SIG-M5 (cell line): ENCODE data around the gene IQGAP3.
A peak's percentile ranks its signal among the peaks of the same experiment; 100 is the strongest.

ENCODE experiments used
- DNase-seq: peaks from one replicate; lab custom pipeline; 2025; lab: John Stamatoyannopoulos, UW

The IQGAP3 gene

DNA sequence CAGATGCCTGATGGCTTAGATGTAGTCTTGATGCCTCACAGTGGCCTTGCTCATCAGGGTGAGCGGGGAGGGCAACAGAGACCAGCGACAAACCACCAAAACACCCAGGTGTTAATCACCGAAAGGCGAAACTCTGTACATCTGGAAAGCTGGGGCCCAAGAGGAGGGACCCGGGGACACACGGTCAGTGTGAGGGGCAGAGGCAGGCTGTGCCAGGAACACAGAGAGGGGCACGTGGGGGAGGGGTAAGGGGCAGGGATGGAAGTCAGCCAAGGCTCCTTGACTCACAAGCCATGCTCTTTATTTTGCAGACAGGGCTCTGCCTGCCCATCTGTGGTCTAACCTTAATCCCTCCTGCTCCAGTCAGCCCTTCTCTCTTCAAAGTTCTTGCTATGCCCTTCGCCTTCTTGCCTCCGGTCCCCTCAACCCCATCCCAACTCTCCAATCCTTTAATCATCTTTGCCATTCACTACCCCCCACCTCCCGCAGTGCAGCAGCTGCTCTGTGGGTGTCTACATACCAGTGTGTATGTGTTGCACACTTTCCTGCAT is 76.1 kb downstream of the IQGAP3 start:
- no peak for DNase-seq

- no peak for DNase-seq
These were observed 76.8 kb downstream of the IQGAP3 start for GRCh38 chr1:156495401-156496140.

DNA sequence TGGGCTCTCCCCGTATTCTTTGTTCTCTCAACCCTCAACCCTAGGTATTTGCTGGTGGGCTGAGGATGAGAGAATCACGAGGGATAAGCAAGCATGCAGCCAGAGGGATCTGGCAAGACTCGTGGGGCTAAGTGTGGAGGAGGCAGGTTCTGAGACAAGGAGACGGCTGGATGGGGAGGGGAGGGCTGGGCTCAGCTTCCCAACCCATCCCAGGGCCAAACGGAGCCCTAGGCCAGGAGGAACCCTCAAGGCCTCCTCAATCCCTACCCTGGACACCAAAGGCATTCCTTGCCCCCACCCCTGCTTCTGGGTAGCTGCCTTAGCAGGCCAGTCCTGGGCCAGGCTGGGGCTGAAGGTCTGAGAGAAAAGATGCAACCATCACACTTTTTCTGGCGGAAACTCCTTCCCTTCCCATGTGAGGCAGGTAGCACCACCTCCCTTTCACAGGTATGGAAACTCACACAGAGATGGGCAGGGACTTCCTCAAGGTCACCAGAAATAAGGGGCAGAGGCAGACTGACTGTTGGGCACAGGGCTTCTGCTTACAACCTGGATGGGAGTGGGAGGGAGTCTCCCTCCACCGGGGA is 78.0 kb downstream of the IQGAP3 start:
- no peak for DNase-seq

DNA sequence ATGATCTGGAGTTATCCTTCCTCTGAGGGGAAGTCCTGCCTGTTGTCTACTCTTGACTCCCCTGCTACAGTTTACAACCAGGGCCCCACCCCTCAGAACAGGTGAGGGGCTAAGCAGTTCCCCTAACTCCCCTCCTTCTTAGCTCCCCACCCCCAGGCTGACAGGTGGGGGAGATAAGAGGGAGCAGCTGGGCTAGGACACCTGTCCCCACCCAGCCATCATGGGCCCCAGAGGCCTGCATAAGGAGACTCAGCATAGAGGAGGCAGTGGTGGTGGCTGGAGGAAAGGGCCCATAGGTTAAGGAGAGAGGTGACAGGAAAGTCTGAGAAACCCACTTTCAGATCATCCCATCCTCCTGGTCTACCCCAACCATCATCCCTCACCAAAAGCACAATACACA is 78.6 kb downstream of the IQGAP3 start:
- no peak for DNase-seq

- no peak for DNase-seq
These were observed 79.2 kb downstream of the IQGAP3 start for GRCh38 chr1:156493154-156493631.

DNA sequence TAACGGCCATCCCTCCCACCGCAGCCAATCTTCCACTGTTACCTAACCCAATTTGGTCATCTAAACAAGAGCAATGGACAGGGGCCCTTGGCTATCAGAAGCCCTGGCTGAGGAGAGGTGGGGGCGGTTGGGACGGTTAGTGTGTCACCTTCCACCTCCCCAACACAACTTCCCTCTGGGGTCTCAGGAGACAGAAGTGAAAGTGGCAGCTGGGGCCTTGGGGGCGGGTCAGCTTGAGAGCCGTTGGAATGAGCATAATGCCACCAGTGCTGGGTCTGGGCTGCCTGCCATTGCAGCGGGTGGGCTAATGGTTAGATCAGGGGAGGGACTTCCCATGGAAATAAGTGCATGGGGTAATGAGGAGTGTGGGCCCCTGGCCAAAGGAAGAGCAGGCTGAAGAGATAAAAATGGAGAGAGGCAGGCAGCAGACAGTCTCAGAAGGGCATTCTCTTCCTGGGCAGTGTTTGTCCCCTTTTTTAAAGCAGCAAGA is 79.7 kb downstream of the IQGAP3 start:
- DNase-seq, result peak; percentile 96

DNA sequence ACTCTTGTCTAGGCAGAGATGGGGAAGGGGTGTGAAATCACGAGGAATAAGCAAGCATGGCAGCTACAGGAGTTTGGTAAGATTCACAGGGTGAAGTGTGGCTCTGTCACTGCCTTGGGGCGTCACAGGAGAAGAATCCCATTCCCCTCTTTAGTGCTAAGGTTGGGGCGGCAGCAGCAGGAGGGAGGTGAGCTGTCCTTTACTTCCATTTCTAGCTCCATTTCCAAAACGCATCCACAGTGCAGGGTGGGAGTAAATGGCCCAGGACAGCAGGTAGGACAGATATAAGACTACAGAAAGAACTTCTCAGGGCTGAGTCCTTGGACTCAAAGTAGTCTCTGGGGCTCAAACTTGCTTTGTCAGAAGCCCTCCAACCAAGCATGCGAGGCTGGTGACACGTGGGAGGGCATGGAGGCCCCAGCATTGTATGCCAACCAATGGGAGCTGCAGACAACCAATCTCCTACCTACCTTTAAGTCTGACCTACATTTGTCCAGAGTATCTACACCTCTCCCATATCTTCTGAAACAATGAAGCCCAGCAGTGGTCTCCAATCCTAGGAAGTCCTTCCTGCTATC is 80.3 kb downstream of the IQGAP3 start:
- DNase-seq, result no peak

DNA sequence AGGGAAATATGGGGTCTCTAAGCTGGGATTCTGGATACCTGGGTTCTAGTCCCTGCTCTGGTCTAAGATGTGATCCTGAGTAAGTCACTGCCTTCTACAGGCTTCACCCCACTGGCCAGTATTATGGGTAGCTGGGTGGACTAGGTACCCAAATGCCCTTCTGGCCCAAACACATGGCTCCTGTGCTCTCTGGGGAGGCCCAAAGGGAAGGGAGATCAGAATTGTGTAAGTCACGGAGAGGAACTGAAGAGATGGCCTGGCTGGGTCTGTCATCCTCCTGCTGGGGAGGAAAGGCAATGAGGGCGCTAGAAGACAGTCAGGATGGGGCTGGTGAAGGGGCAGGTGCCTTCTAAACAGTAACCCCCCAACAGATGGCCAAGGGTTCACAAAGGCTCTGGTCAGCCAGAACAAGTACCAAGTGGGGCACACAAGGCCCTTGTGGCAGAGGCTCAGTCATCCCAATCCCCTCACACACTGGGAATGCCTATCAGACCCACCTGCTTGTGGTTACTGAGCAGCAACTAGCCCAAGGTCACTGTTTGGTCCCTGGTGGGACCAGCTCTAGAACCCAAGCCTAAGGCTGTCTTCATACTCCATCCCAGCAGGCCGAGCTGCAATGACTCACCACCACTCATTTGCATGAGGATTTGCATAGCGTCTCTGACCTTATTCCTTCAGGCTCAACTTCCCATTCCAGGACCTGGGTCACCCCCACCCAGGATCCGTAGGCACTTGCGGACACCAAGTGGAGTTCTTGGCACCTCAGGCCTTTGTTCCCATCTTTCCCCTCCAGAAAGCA is 81.0 kb downstream of the IQGAP3 start:
- no peak for DNase-seq

DNA sequence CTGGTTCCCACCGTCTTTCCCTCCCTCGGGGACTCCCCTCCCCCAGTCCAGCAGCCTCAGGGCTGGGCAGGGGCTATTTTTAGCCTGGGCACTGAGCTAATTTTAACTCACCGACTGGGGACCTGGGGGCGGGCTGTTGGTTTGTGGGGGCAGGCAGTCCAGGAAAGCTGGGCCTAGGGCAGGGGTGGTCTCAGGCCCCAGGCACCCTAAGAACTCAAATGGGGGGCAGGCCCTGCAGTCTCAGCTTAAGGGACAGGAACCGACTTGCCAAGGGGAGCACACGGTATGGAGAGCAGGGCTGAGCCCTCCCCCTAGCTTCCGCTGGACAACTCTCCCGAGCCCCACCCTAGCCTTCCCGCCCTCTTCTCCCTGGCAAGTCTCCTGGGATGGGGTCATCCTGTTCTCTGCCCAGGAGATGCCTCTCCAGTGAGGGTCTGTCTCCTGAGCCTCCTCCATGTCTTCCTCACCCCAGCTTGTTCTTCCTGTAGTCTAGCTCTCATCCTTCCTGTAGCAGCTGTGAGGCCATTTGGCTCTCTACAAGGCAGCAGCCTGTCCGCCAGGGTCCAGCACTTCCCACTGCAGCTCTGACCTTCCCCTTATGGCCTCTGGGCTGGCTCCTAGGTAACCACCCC is 81.8 kb downstream of the IQGAP3 start:
- no peak for DNase-seq

DNA sequence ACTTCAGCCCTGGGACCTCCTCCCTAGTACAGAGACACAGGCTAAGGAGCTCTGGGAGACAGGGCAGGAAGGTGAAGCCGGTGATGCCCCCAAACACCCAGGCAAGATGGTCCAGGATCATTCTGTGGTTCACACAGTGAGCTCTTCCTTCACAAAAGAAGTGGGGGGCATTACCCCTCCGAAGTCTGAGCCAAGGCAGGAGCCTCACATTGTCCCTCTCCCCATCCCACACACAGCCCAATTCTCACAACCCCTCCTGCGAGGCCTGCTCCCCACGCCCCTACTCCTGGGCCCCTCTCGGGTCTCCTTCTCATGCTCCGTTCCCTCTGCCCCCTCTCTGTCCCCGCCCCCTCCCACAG is 82.5 kb downstream of the IQGAP3 start:
- DNase-seq, result no peak

- no peak for DNase-seq
These were observed 83.0 kb downstream of the IQGAP3 start for GRCh38 chr1:156489166-156489934.

GRCh38 chr1:156488566-156489165 is 83.7 kb downstream of the IQGAP3 start:
- DNase-seq, result no peak

GRCh38 chr1:156487862-156488261 is 84.5 kb downstream of the IQGAP3 start:
- no peak for DNase-seq

DNA sequence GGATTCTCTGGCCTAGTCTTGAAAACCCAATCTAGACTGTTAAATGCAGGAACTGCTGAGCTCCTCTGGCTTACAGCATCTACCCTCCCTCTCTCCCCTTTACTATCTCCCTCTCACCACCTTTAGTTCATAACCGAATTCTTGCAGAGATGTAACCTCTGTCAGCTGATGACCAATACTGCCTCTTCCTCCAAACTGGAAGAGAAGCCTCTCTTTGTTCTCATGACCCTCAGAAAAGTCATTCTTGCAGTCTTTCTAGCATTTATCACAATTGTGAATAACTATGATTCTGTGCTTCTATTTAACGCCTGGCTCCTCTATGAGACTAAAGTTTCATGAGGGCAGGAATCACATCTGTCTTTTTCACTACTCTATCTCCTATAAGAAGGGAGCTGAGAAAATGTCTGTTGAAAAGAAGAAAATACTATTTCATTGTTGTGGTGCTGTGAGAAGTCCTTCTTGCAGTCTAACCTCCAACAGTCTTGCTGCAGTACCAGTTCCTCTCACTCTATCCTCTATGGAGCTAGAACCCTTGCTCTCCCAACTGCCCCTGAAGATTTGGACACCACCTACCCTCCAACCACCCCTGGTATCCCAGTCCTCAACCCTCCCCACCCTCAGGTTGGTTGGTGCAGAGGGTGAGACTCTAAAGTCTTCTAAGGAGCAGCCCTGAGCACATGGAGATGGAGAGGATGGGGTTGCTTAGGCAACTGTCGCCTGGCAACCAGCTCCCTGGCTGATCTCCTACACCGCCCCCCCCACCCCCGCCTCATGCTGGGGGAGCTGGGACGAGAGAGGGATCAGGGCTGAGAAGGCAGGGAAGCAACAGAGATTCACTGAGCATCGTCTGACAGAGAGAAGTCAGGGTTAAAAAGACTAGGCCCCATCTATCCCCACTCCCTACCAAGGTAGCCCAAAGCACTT is 85.7 kb downstream of the IQGAP3 start:
- DNase-seq, result no peak

DNA sequence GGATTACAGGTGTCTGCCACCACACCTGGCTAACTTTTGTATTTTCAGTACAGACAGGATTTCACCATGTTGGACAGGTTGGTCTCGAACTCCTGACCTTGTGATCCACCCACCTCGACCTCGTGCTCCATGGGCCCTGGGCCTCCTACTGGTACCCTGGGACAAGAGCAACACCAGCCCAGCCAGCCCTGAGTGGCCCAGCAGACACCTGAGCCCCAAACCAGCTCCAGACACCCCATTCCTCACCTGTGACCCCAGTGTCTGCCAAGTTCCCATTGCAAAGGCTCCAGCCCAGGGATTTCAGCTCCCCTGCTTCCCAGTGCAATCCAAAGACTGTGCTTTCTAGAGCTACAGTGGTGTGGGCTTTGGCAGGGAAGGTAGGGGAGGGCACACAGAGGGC is 86.4 kb downstream of the IQGAP3 start:
- no peak for DNase-seq

- no peak for DNase-seq
These were observed 87.8 kb downstream of the IQGAP3 start for GRCh38 chr1:156484480-156485058.

- no peak for DNase-seq
These were observed 89.0 kb downstream of the IQGAP3 start for GRCh38 chr1:156483397-156483796.

- DNase-seq, result no peak
These were observed 90.1 kb downstream of the IQGAP3 start for GRCh38 chr1:156482276-156482675.

GRCh38 chr1:156481527-156481926 is 90.8 kb downstream of the IQGAP3 start:
- no peak for DNase-seq
